GM23338 (cell line): Measurements from ENCODE around the gene EYS. TPM values are rescaled to one million over a fixed set of nuclear protein-coding genes. Genes with fewer than 3 reads are reported as not detected.

Experiments used
- ATAC-seq: fragments of 200-7000 bp; cut with Tn5 transposase; 3 replicates; pipeline ENCODE4 v1.9.1; 2020
- DNase-seq: peaks from one replicate; pipeline ENCODE4 v3.0.0-alpha.2; 2015; ENCODE audit warnings: low spot score
- H2AFZ ChIP-seq: fragments of 200-600 bp; sonication (generic); 2 replicates; pipeline ENCODE4 v1.8.0; 2016; ENCODE audit warnings: antibody characterized with exemption, mild to moderate bottlenecking, moderate library complexity
- H3F3A ChIP-seq: fragments of 200-600 bp; sonication (generic); replicated peaks from 2 replicates; pipeline ENCODE4 v1.8.0; 2017; ENCODE audit warnings: antibody characterized with exemption, mixed run types, low read depth
- H3K27ac ChIP-seq: fragments of 200-600 bp; sonication (generic); 2 replicates; pipeline ENCODE4 v1.6.1; 2016; ENCODE audit warnings: low read depth
- H3K27me3 ChIP-seq: fragments of 200-600 bp; sonication (generic); 2 replicates; pipeline ENCODE4 v1.8.0; 2016; ENCODE audit warnings: mild to moderate bottlenecking, mixed run types, moderate library complexity; ENCODE audit not compliant: insufficient read depth
- H3K36me3 ChIP-seq: fragments of 200-600 bp; sonication (generic); 2 replicates; pipeline ENCODE4 v1.8.0; 2016; ENCODE audit warnings: mild to moderate bottlenecking; ENCODE audit not compliant: insufficient read depth
- H3K4me1 ChIP-seq: fragments of 200-600 bp; sonication (generic); 2 replicates; pipeline ENCODE4 v1.8.0; 2016; ENCODE audit warnings: mild to moderate bottlenecking, moderate library complexity; ENCODE audit not compliant: insufficient read depth
- H3K4me2 ChIP-seq: fragments of 200-600 bp; sonication (generic); 2 replicates; pipeline ENCODE4 v1.7.1; 2017; ENCODE audit warnings: mixed run types
- H3K4me3 ChIP-seq: fragments of 200-600 bp; sonication (generic); 2 replicates; pipeline ENCODE4 v1.6.1; 2016; ENCODE audit warnings: mixed run types
- H3K79me2 ChIP-seq: fragments of 200-600 bp; sonication (generic); replicated peaks from 2 replicates; pipeline ENCODE4 v1.8.0; 2017; ENCODE audit warnings: mild to moderate bottlenecking; ENCODE audit not compliant: insufficient read depth
- H3K9me2 ChIP-seq: fragments of 200-600 bp; sonication (generic); 2 replicates; pipeline ENCODE4 v1.8.0; 2017; ENCODE audit not compliant: insufficient read depth
- H4K20me1 ChIP-seq: fragments of 200-600 bp; sonication (generic); replicated peaks from 2 replicates; pipeline ENCODE4 v1.8.0; 2017; ENCODE audit warnings: mild to moderate bottlenecking; ENCODE audit not compliant: insufficient read depth
- H3K27ac Mint-ChIP-seq: 2 replicates; pipeline ENCODE4 v1.8.0; 2020; ENCODE audit warnings: inconsistent platforms, mild to moderate bottlenecking, moderate library complexity, mixed read lengths
- H3K27me3 Mint-ChIP-seq: 3 replicates; pipeline ENCODE4 v1.8.0; 2022; ENCODE audit warnings: low read depth, mild to moderate bottlenecking, moderate library complexity, mixed read lengths, inconsistent platforms; ENCODE audit not compliant: insufficient read depth, poor library complexity
- H3K36me3 Mint-ChIP-seq: 3 replicates; pipeline ENCODE4 v1.8.0; 2021; ENCODE audit warnings: low read depth, mild to moderate bottlenecking, inconsistent platforms, moderate library complexity, mixed read lengths
- H3K4me1 Mint-ChIP-seq: 3 replicates; pipeline ENCODE4 v1.8.0; 2020; ENCODE audit warnings: mild to moderate bottlenecking, inconsistent platforms, mixed read lengths
- H3K4me3 Mint-ChIP-seq: 3 replicates; pipeline ENCODE4 v1.8.0; 2021; ENCODE audit warnings: moderate library complexity, mild to moderate bottlenecking, inconsistent platforms, mixed read lengths
- H3K9me3 Mint-ChIP-seq: 3 replicates; pipeline ENCODE4 v1.8.0; 2020; ENCODE audit warnings: moderate library complexity, mild to moderate bottlenecking, inconsistent platforms, mixed read lengths
- CREB1 ChIP-seq: fragments of 250-450 bp; sonication (Bioruptor Pico); IDR thresholded peaks from 2 replicates; pipeline ENCODE4 v1.5.0; 2020; ENCODE audit warnings: low read depth, mild to moderate bottlenecking, moderate library complexity
- ETS1 ChIP-seq: IDR thresholded peaks from 2 replicates; pipeline ENCODE4 v1.6.1; 2016; ENCODE audit warnings: antibody characterized with exemption
- EZH2phosphoT487 ChIP-seq: fragments of 200-600 bp; sonication (generic); IDR thresholded peaks from one replicate; pipeline ENCODE4 v1.8.1; 2018; ENCODE audit warnings: antibody characterized with exemption; ENCODE audit not compliant: unreplicated experiment
- JUNB ChIP-seq: IDR thresholded peaks from one replicate; pipeline ENCODE4 v1.6.1; 2016; ENCODE audit warnings: antibody characterized with exemption; ENCODE audit not compliant: unreplicated experiment
- POLR2AphosphoS5 ChIP-seq: IDR thresholded peaks from 2 replicates; pipeline ENCODE4 v1.6.1; 2016; ENCODE audit warnings: antibody characterized with exemption, low read depth
- REST ChIP-seq: IDR thresholded peaks from one replicate; pipeline ENCODE4 v1.6.1; 2018; ENCODE audit warnings: antibody characterized with exemption; ENCODE audit not compliant: unreplicated experiment
- STAT1 ChIP-seq: IDR thresholded peaks from one replicate; pipeline ENCODE4 v1.6.1; 2016; ENCODE audit warnings: antibody characterized with exemption; ENCODE audit not compliant: unreplicated experiment
- polyA plus RNA-seq: library from polyadenylated mRNA; unstranded; fragments of >200 nt; fragmentation: Nextera tagmentation; extraction: Ambion mirVana; gene quantifications from 2 replicates; pipeline ENCODE4 v1.2.1, GENCODE V29; 2016
- total RNA-seq: library from RNA; depleted of rRNA; stranded (reverse); fragments of >200 nt; shearing (Covaris generic); gene quantifications from 2 replicates; pipeline ENCODE4 v1.2.3, GENCODE V29; 2014

EYS gene
- total and polyA plus RNA-seq, 2 experiments from 2014 or later: 0.38 to 0.52 TPM

- TF ChIP-seq ETS1 (no peak), CREB1 (no peak), REST (no peak)
These were observed 875.3 kb downstream of the EYS start (continued) for GRCh38 chr6:64831680-64832079.

GRCh38 chr6:64817525-64817924 lies 889.5 kb downstream of the EYS start:
- H3K4me1 ChIP-seq: no peaks in the 10 kb centered on the region
- H3K27me3 ChIP-seq: no peaks in the 10 kb centered on the region
- no peak overlapping the region for H3K4me2 ChIP-seq
- no peaks in the 10 kb centered on the region for H3K4me1 Mint-ChIP-seq
- no peaks in the 10 kb centered on the region for H3K79me2 ChIP-seq
- H3K9me3 Mint-ChIP-seq: no peaks in the 10 kb centered on the region; the same call in 2 of the 3 replicates
- no peak overlapping the region for H2AFZ ChIP-seq
- ATAC-seq (no peak), DNase-seq (no peak)
- no peak overlapping the region for H3K27ac ChIP-seq
- H3K27ac Mint-ChIP-seq: no peak overlapping the region
- H3K4me3 Mint-ChIP-seq: no peak overlapping the region
- no peaks in the 10 kb centered on the region for H4K20me1 ChIP-seq
- no peaks in the 10 kb centered on the region for H3K36me3 Mint-ChIP-seq
- H3K9me2 ChIP-seq: no peaks in the 10 kb centered on the region
- H3K27me3 Mint-ChIP-seq: no peaks in the 10 kb centered on the region
- no peak overlapping the region for H3K4me3 ChIP-seq
- H3F3A ChIP-seq: no peaks in the 10 kb centered on the region
- no peaks in the 10 kb centered on the region for H3K36me3 ChIP-seq
- TF ChIP-seq REST (no peak), JUNB (no peak), POLR2AphosphoS5 (no peak), STAT1 (no peak), EZH2phosphoT487 (no peak)
